GM18861 (cell line): ENCODE data around the gene PLEKHJ1.
"Not testable (repeated sequence)": the region's sequence is repeated elsewhere in the genome, so short reads cannot be mapped to it uniquely, and the experiment has no call there.

ENCODE experiments used
- ATAC-seq: cut with Tn5 transposase; IDR thresholded peaks from one replicate; pipeline ENCODE4 v1.9.1; 2021; ENCODE audit not compliant: unreplicated experiment

Gene PLEKHJ1

DNA sequence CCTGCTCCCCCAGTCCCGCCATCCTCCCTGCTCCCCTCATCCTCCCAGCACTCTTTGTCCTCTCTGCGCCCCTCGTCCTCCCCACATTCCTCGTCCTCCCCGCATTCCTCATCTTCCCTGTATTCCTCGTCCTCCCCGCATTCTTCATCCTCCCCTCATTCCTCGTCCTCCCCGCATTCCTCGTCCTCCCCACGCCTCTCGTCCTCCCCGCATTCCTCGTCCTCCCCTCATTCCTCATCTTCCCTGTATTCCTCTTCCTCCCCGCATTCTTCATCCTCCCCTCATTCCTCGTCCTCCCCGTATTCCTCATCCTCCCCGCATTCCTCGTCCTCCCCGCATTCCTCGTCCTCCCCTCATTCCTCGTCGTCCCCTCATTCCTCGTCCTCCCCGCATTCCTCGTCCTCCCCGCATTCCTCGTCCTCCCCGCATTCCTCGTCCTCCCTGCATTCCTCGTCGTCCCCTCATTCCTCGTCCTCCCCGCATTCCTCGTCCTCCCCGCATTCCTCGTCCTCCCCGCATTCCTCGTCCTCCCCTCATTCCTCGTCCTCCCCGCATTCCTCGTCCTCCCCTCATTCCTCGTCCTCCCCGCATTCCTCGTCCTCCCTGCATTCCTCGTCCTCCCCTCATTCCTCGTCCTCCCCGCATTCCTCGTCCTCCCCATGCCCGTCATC, 35.4 kb downstream of the PLEKHJ1 start:
- ATAC-seq: not testable (repeated sequence)

DNA sequence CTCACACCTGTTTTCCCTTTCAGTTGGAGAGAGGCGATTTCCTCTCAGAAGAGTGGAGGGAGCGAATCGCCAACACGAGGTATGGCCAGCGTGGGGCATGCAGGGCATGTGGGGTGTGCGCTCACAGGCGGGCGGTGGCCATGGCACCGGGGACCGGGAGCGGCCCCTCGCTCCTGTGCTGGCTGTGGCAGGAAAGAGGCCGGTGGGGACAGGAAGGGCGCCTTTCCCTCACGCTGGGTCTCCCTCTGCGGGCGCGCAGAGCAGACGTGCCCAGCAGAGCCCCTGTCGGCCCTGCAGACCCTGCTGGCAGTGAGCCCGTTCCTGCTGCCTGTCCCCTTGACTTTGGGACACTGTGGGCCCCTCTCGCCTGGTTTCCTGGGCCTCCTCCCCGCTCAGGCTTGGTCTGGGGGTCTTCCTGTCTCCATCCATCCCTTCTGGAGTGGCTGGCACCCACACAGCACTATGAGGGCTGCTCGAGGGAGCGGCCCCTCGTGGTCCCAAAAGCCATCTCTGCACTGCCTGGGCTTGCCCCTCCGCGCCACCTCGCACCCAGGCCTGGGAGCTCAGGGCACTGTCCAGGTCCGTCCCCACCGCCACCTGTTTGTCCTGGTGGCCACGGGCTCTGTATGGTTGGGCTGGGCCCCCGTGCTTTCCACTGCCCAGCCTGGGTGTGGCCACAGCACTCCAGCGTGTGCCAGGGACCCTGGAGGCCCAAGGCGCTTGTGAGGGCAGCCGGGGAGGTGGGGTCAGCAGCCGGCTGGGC, 36.1 kb downstream of the PLEKHJ1 start:
- ATAC-seq: no peak

DNA sequence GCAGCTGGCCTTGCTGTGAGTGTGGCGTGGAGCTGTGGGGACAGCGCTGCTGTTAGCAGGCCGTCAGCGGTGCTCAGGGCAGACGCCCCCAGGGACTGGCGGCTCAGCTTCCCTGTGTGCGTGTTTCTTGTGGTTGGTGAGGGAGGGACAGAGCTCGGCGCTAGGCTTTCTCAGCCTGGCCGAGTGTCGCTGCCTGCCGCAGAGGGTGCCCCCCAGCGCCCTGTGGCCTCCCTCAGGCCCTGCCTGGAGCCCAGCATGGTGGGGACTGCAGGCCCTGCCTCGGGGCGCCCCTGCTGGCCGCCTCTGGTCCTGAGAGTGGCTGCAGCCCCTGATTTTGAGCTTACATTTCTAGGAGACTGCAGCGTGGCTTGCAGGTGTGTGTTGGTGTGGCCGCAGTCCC, 36.9 kb downstream of the PLEKHJ1 start:
- ATAC-seq: no peak

DNA sequence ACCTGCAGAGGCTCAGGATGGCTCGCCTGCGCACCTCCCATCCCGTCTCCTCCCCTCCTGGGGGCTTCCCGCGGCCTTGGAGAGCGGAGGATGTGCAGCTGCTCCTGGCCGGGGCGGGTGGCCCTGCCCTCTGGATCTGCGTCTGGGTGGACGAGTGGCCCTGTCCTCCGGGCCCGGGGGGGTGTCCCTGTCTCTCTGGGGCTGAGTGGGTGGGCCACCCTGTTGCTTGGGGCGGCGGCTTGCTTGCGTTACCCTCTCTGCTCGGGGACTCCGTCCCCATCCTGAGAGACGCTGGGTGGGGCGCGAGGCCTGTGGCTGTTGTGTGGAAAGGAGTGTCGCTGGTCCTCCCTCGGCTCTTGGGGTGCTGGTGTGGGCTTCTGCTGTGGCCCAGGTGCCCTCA, 37.8 kb downstream of the PLEKHJ1 start:
- no peak for ATAC-seq

DNA sequence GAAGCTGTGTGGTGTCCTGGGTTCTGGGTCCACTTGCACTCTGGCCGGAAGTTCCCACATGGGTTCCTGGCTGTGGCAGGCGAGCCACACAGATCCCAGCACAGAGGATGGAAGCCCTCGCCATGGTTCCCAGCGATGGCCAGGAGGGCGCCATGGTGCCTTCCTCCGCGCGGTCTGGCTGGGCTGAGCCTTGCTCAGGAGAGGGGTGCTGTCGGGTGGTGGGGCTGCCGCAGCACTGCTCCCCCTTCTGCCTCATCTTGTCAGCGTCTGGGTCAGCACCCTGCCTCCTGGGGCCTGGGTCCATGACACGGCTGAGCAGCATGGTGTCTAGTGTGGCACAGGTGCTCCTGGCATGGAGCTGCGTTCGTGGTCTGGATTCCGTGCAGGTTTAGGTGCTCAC, 38.9 kb downstream of the PLEKHJ1 start:
- ATAC-seq: no peak

DNA sequence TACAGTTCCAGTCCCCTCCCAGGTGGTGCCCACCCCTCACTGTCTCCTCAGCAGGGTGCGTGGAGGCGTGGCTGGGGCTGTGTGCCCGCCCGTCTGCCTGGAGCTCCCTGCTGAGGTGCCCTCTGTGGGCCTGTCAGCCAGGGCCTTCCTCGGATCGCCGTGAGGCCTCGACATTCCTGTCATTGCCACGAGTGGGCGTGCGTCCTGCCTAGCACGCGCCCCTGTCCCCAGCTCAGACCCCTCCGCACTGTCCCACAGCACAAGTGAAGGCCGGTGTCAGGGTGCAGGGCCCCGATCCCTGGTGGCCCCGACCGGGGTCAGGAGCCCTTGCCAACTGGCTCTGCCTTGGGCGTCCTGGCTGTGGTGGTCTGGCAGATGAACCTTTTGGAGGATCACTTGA, 40.2 kb downstream of the PLEKHJ1 start:
- ATAC-seq: no peak

DNA sequence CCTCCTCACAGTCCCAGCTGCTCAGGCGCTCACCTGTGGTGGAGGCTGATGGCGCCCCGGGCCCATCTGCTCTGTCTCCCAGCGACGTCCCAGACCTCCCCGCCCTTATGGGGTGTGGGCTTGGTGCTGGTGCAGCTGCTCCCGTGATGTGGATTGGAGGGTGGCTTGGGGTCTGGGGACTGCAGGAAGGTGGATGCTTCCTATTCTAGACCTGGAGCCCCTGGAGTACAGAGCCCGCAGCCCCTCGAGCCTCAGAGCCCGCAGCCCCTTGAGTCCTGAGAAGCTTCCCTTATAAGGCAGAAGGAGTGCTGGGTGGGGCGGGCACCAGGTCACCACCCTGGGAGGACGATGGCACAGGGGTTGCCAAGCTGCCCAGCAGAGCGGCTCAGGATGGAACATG, 40.8 kb downstream of the PLEKHJ1 start:
- no peak for ATAC-seq

DNA sequence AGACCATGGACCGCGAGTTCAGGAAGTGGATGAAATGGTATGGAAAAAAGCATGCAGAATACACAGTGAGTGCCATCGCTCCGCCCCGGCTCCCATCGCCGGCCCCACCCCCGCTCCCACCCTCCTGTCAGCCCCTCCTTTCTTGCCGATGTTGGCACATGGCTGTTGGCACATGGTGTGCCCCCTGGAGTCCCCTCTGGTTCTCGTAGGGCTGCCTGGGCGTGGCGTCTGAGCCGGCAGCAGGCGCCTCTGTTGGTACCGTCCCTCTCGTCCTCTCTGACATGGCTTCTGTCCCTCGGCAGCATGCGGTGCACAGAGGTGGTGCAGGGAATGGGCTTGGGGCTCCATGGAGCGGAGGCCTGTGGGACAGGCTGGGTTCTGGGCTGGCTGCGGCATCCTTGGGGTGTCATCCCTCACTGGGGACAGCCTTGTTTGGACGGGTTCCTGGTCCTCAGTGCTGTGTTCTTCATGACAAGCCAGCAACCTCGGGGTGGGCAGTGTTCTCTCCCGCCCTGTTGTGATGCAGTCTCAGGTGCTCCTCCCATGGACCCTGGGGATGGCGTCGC, 41.5 kb downstream of the PLEKHJ1 start:
- no peak for ATAC-seq

DNA sequence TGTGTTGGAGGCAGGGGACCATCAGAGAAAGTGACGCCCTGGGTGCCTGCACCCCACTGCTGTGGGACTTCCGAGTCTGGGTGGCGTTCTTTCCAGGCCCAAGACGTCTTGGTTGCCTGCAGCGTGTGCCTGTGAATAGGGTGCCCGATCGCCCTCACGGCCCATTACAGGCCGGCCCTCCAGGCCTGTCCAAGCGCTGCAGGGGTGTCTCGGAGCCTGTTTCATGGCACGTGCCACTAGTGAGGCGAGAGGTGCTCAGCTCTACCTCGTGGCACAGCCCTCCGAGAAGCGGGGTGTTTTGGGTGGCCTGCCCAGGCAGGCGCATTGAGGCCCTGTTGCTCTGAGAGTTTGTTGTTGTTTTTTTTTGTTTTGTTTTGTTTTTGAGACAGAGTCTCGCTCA, 42.3 kb downstream of the PLEKHJ1 start:
- no peak for ATAC-seq

DNA sequence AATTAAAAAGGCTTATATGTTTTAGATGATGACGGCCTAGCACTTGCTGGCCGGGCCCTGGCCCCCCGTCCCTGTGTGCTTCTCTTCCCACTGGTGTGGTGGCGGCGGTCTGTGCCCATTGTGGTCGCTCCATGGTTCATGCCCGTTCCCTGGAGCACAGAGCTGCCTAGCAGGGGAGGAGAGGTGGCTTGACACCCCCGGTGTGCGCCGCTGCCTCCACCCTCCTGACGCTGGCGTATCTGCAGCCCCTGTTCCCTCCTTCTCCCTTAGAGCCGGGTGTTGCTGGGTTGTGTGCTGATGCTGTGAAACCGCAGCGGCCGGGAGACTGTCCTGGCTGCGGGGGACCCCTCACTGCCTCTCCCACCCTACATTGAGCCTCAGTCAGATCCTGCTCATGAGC, 43.3 kb downstream of the PLEKHJ1 start:
- no peak for ATAC-seq

DNA sequence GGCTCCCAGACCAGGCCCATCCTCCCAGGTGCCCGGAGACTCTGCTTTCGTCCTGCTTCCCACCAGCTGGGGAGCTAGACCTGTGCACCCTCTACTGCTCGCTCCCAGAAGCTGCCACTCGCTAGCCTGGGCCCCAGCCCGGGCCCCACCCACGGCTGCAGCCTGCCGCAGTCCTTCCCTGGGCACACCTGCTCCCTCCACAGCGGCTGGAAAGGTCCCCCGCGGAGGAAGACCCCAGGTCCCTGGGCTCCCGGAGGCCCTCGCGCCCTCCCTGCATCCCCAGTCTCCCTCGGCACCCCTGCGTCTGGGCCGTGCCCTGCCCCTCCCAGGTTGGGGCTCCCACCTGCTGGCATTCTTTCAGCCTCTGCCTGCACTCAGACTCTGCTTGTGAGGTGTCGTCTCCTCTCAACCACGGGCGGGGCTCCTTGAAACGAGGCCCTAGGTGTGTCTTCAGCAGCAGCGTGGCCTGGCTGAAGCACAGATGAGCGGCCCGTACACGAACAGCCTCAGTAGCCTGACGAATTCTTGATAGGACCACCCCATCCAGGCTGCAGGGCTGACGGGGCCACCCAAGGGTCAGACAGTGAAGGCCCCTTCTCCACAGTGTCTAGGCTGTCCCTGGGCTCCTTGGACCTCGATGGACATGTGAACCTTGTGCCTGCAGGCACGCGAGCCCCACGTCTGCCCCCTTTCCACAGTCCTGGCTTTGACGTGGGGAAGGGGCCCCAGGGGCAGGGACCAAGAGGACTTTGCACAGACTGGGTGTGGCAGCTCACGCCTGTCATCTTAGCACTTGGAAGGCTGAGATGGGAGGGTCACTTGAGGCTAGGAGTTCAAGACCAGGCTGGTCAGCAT, 44.4 kb downstream of the PLEKHJ1 start:
- no peak for ATAC-seq

DNA sequence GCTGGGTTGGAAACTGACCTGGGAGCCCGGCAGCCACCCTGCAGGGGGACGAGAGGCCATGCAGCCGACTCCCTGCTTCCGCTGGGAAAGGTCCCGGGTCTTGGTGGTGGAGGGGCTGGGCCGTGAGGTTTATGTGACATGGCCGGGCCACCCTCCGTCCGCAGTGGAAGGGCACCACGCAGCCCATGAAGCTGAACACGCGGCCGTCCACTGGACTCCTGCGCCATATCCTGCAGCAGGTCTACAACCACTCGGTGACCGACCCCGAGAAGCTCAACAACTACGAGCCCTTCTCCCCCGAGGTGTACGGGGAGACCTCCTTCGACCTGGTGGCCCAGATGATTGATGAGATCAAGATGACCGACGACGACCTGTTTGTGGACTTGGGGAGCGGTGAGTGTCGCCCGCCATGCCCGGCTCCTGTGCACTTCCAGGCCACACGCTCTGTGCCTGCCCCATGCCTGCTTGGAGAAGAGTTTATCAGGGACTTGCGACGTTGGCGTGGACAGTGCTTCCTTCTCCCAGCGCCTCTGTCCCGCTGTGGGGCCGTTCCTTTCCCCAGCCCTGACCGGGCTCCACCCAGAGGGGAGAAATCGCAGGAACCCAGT, 45.2 kb downstream of the PLEKHJ1 start:
- ATAC-seq: no peak

DNA sequence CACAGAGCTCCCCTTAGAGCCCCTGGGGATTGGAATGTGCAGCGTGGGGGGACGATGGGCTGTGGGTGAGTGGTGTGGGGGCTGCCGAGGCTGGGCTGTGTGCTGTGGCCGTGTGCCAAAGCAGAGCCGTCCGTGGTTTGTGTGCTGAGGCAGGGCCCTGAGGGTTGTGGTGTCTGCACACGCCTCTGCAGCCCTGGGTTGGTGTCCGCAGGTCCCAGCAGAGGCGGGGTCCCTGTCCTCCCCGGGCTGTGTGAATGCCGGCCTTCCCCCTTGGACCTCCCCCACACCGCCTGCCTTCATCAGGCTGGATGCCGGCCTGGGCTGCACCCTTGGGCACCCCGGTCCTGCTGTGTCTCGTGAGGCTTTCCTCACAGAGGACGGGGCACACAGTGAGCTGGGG, 46.2 kb downstream of the PLEKHJ1 start:
- no peak for ATAC-seq

DNA sequence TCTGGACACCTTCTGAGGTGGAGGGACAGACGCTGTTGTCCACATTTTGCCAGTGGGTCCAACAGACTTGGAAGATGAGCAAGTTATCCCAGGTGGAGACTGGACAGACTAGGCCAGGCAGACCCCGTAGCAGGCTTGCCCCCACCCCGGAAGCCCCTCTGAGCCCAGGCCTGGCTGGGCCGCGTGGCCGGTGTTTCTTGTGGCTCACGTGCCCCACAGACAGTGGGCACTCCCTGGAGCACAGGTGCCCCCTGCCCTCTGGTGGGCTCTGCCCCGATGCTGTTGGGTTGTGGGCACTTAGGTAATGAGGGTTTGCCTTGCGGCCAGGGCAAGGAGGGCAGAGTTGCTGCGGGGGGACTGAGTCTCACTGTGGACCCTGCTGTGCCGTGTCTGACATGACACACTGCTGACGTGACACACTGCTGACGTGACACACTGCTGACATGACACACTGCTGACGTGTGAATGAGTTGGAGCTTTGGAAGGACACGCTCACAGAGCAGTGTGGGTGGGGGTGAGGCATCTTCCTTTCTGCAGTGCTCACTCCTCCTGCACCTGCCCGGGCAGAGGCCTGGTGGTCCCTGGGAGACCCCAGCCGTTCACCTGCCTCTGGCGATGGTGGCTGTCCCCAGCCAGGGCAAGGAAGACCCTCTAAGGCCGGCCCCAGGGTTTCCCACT, 47.3 kb downstream of the PLEKHJ1 start:
- no peak for ATAC-seq

DNA sequence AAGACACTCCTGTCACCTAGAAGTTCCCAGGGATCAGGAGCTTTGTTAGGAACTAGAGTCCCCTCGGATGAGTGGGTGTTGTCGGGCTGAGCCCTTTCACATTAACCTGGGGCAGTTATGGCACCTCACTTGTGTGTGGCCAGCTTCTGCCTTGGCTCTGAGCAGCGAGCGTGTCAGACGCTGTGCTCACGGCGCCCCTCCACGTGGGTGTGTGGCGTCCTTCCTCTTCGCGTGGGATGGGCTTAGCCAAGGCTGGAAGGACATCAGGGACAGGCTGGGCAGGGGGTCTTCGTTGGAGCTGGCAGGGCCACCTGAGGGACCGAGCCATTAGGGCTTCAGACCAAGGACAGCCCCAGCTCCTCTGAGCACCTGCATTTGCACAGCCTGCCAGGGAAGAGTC, 49.0 kb downstream of the PLEKHJ1 start:
- no peak for ATAC-seq

DNA sequence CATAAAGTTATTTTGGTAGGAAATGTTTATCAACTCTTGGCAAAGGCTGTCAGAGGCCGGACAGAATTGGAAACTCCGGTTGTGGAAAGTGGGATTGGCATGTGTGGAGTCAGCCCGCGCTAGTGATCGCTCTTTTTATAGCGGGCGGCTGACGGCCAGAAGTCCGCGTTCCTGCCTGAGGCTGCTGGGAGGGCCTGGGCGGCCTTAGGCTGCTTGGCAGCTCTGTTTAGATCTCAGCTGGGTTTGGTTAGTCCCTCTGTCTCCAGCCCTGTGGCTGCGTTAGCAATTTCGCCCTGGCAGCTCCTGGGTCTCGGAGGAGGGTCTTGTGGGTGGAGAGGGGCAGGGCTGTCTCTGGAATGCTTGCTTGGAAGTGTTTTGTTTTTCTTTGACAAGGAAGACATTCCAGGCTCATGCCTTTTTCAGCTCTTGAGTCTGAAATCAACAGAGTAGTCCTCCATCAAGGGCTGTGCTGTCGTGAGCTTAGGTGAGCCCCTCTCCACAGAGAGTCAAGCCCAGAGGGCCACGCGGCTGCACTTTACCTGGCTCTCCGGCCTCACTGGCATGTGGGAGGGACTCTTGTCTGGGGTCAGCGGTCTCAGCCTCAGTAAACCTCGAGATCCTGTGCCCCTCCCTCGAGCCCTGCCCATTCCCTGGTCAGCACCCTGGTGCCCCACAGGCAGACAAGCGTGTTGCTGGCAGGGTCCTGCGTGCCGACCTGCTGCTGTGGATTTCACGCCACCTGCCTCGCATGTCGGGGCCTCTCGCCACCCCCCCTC, 49.9 kb downstream of the PLEKHJ1 start:
- no peak for ATAC-seq

DNA sequence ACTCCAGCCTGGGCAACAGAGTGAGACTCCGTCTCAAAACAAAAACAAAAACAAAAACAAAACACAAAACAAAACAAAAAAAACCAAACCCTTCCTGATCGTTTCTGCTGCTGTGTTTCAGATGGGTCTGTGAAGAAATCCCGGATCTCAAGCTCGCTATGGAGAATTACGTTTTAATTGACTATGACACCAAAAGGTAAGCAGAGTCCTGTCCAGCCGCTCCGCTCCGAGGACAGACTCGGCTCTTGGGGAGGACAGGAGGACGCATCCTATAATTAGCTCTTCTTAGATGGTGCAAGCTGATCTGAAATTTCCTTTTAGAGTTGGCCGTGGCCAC, 50.4 kb downstream of the PLEKHJ1 start:
- ATAC-seq: no peak

DNA sequence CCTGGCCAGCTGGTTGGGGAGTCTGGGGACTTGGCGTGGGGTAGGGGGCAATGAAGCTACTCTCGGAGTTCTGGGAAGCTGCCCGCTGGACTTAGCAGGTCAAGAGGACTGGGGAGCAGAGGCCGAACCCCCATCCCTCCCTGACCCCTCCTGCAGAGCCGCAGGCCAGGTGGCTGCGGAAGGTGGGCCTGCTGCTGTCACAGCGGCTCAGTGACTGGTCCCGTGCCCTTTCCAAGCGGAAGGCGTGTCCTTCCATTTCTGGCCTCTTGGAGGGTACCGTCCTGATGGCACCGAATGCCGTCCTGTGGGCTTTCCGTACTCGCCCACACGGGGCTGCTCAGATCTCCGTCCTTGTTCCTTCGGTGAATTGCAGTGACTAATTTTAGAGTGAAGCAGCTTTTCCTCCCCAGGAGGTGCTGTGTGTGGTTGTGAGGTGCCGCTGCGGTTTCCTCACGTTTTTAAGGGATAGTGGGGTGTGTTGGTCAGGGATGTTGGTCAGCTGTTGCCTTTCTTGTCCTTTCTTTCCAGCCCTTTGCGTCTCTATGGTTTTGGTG, 51.6 kb downstream of the PLEKHJ1 start:
- no peak for ATAC-seq
